AML-193 (cell line): Measurements from ENCODE around the gene FHIP2A.

Source experiments
- DNase-seq, 2 experiments: peaks; one replicate each; lab custom pipeline; 2025; lab: John Stamatoyannopoulos, UW

Gene FHIP2A

DNA sequence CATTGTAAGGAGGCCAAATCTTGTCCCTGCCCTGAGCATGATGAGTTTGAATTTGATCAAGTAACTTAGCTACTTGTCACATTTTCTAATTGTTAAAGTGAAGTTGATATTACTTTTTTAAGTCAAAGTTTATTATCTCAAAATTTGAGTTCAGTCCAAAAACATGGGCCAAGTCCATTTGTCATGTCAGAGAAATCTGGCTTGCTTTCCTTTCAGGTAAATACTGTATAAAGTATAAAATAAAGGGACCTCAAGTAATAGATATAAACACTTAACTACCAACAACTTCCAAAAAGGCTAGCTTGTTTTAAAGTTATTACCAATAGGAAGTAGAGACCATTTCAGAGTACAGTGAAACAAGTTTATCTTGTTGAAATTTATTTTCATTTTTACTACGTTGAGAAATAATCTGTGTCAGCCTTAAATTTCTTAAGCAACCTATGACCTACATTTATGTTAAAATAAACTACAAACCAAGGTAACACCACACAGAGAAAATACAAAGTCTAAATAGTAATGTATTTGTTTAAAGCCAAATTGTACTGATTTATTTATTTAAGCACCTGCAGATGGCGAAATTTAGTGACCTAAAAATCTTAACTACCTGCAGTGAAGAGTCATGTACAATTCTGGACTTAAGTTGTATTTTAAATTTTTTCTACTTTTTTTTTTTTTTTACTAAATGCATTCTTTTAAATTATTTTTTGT is 36.5 kb downstream of the FHIP2A start:
- no peak for DNase-seq

DNA sequence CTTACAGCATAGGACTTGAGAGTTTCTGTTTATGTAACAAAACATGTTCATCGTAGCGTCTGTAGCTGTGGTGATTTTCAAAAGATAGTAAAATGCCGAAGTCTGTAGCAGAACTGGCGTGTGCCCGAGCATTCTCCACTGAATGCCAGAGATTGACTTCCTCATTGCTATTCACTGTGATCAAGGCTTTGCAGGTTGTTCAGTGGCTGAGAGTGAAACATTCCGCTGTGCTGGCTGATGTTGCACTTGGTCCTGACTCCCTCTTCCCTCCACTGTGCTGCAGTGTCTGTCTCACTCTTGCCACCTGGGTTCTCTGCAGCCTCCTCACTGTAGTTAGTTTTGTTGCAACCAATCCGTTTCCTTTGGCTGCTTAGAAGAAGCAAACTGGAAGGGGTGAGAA is 37.6 kb downstream of the FHIP2A start:
- no peak for DNase-seq

DNA sequence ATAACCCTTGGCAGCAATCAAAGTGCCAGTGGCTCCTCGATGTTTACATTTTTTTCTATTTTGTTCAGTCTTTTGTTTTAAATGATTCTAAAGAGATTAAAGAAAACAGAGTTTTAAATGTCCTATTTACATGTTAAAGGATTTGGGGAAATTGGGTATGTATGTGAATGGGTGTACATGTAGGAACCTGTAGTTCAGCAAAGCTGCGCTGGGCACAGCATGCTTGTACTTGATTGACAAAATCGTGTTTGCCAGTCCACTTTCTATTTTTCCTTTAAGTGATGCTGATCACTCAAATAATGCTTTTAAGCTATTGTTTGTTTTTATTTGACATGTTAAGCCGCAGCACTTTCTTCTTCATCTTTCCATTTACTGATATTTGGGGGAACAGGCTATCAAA is 40.9 kb downstream of the FHIP2A start:
- DNase-seq = no peak

DNA sequence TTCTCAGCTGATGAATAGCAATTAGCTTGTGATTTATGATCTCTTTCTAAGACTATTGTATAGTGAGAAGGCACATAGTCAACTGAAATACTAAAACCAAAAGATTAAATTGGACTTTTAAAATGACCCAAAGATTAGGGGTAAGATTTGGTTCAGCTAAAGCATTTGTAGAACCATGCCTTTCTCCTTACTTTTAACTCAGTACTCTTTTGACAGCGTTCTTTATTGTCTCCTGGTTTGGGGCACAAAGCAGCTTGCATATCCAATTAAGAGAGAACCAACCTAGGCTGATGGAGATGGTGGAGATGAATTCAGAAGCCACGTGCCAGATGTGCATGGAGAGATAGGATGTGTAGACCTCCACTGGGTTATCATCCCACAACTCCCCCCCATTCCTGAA is 45.8 kb downstream of the FHIP2A start:
- DNase-seq = no peak

DNA sequence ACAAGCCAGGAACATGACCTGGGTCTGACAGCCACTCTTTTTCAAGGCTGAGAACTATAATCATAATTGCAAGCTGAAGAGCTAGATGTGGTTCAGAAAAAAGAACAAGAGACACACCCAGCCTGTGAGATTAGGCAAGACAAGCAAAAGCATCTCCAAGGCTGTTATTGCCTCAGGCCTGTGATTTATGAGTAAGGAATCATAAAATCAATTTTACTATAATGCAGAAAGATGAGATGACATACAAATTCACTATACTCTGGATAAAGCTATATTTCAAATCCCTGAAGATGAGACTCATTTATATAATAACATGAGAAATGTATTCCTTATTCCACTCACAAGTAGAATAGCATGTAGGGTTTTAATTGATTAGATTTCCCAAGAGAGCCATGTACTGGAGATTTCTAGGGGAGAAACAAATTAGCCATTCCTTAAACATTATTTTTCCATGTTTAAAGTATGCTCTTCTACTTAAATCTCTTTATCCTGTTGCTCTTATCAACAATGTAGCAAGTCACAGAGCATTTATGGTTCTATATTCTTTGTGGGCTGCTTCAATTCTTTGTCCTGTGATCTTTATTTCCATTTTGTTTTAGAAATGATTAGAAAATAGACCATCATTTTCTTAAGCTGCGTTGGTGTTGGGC is 47.4 kb downstream of the FHIP2A start:
- DNase-seq = no peak

DNA sequence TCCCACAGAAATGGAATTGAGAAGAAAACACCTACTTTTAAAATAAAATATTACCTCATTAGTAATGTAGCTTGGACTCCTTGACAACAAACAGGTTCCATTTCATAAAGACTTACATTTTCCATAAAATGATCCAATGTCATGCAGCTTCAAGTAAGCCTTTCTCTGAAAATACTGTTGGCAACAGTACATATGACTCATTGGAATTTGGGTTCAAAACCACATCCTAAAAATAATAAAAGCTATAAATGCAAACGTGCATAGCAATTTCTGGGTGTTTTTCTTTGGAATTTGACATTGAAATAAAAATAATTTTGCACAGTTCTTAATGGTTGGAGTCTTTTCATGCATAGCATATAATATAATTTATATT is 47.9 kb downstream of the FHIP2A start:
- no peak for DNase-seq

DNA sequence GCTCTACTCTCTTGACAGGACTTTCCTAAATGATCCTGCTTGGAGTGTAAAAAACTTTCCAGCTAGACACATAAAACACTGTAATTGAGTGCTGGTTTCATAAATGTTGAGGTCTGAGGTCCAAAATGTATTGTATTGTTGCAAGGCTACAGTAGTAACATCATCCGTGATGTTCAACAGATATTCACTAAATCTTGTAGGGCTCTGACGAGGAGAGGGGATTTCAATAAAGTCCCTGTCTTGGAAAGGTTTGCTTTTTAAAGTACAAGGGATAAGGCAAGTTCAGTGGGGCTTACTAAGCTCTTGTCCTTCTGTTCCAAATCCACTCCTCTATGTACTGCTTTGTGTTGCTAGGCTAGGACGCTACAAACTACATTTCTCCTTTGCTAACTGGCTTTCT is 48.9 kb downstream of the FHIP2A start:
- no peak for DNase-seq

DNA sequence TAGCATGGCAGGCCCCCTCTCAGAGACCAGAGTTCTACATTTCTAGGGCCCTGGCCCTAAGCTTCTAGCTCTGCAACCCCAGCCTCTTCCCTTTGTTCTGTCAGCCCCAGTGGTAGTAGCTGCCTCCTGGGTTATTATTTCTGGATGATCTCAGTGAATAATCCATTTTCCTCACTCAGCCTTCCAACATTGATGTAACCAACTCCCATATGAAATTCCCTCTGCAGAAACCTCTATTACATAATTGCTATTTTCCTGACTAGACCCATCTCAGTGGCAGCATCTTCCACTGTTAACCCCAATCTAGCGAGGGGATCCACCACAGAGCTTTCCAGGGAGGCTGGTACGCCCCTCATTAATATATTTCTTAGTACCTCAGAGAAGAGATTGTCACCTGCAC is 49.8 kb downstream of the FHIP2A start:
- no peak for DNase-seq
